SU-DHL-6 (cell line): ENCODE measurements around the gene EIF4EBP3.

Experiments used
- EZH2phosphoT487 ChIP-seq: fragments of 200-600 bp; sonication (generic), shearing (Covaris generic); conservative IDR thresholded peaks from 2 replicates; pipeline ENCODE4 v1.6.1; 2018; ENCODE audit warnings: mild to moderate bottlenecking, antibody characterized with exemption, low read length, moderate library complexity, mixed read lengths
- TF ChIP-seq, protein P1 (sequence below): fragments of 200-600 bp; sonication (generic); IDR thresholded peaks from one replicate; pipeline ENCODE4 v1.5.1; 2017; ENCODE audit warnings: antibody characterized with exemption, mild to moderate bottlenecking, low read length, moderate library complexity; ENCODE audit not compliant: insufficient read depth, poor library complexity, severe bottlenecking

DNA sequence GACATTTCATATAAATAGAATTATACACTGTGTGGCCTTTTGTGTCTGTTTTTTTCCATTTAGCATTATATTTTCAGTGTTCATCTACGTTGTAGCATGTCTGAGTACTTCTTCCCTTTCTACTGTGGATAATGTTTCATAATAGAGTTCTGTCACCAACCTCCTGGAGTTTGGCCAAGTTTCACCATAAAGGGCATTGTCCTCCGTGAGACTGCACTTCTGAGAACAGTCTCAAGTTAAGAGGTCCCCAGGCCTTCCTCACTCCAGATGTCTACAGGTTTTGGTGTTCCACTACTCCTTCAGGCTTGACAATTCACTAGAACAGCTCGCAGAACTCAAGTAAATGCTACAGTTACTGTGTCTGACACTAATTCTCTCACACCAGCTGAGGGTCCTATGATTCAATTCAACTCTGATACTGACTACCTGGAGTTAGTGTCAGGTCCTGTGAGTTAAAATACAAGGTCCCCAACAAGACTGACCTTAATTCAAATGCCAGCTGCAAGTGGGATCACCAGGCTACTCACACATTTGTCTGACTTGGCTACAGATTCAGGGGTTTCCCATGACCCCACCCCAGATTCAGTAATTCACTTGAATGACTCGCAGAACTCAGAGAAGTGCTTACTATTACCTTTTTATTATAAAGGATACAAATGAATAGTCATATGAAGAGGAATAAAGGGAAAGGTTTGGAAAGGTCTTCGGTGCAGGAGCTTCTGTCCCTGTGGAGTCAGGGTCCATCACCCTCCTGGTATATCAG is 48.3 kb downstream of the EIF4EBP3 start:
- TF ChIP-seq, protein P1, sequence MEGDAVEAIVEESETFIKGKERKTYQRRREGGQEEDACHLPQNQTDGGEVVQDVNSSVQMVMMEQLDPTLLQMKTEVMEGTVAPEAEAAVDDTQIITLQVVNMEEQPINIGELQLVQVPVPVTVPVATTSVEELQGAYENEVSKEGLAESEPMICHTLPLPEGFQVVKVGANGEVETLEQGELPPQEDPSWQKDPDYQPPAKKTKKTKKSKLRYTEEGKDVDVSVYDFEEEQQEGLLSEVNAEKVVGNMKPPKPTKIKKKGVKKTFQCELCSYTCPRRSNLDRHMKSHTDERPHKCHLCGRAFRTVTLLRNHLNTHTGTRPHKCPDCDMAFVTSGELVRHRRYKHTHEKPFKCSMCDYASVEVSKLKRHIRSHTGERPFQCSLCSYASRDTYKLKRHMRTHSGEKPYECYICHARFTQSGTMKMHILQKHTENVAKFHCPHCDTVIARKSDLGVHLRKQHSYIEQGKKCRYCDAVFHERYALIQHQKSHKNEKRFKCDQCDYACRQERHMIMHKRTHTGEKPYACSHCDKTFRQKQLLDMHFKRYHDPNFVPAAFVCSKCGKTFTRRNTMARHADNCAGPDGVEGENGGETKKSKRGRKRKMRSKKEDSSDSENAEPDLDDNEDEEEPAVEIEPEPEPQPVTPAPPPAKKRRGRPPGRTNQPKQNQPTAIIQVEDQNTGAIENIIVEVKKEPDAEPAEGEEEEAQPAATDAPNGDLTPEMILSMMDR, result no peak
- no peak for TF ChIP-seq EZH2phosphoT487
